SK-N-SH (cell line): Measurements from ENCODE around the gene STX18.

Source experiments
- CTCF ChIP-seq: fragments of 200-600 bp; sonication (generic); IDR thresholded peaks from 2 replicates; pipeline ENCODE4 v1.6.1; 2017; ENCODE audit warnings: antibody characterized with exemption, mild to moderate bottlenecking, moderate library complexity
- ELF1 ChIP-seq: IDR thresholded peaks from 2 replicates; pipeline ENCODE4 v1.4.0; 2012
- EZH2phosphoT487 ChIP-seq: fragments of 200-600 bp; sonication (generic); IDR thresholded peaks from 2 replicates; pipeline ENCODE4 v1.6.1; 2017; ENCODE audit warnings: low read depth, mixed run types, mild to moderate bottlenecking, antibody characterized with exemption, moderate library complexity, borderline replicate concordance
- JUND ChIP-seq: IDR thresholded peaks from 2 replicates; pipeline ENCODE4 v1.4.0; 2012
- POLR2AphosphoS5 ChIP-seq: IDR thresholded peaks from 2 replicates; pipeline ENCODE4 v1.6.1; 2012; ENCODE audit warnings: low read depth, low read length
- RAD21 ChIP-seq: IDR thresholded peaks from 2 replicates; pipeline ENCODE4 v1.6.1; 2012; ENCODE audit warnings: mild to moderate bottlenecking, low read length
- SMC3 ChIP-seq: IDR thresholded peaks from 2 replicates; pipeline ENCODE4 v1.6.1; 2012; ENCODE audit warnings: low read depth, low read length, improper control_type of control experiment
- TAF1 ChIP-seq: IDR thresholded peaks from 2 replicates; pipeline ENCODE4 v1.6.1; 2012; ENCODE audit warnings: low read depth, mild to moderate bottlenecking, low read length, moderate library complexity, borderline replicate concordance

DNA sequence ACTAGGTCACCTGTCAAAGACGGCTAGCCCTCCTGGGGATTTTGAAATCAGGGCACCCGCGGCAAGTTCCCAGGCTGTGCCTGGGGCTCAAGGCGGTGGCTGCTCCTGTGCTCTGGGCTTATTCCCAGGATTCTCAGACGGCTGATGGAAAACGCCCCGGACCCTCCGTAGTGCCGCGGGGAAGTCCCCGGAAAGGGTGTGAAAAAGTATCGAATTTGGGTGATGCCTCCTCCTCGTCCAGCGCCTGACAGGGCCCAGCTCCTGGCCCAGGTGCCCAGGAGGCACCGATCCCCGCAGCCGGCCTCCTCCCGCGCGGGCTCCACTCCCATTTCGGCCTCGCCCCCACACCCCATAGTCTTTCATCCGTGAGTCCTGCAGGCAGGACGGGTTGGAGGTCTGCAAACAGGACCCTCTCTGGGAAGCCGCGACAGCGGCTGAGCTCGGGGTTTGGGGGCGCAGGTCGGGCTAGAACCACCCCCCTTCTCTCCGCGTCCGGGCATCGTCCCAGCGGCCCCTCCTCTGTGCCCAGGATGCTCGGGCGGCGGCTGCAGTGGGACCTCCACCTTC, 156.0 kb downstream of the STX18 start:
- TF ChIP-seq CTCF (no peak), TAF1 (no peak), ELF1 (no peak), RAD21 (no peak), SMC3 (no peak), JUND (no peak), POLR2AphosphoS5 (no peak), EZH2phosphoT487 (no peak)
